H9 (cell line): ENCODE measurements around the gene FNIP2. TPM values are rescaled to one million over a fixed set of nuclear protein-coding genes. Genes with fewer than 3 reads are reported as not detected.

Experiments
- DNase-seq: peaks from one replicate; pipeline ENCODE4 v3.0.0-alpha.2; 2017
- H2AFZ ChIP-seq: one replicate; pipeline ENCODE4 v1.6.1; 2013; ENCODE audit warnings: mild to moderate bottlenecking, low read length, control low read depth, moderate library complexity
- H2AK5ac ChIP-seq: 2 replicates; pipeline ENCODE4 v1.6.1; 2013; ENCODE audit warnings: low read length, control low read depth, mixed read lengths; ENCODE audit not compliant: insufficient read length
- H2BK120ac ChIP-seq: one replicate; pipeline ENCODE4 v1.6.1; 2013; ENCODE audit warnings: low read depth, mild to moderate bottlenecking, low read length, control low read depth, inconsistent platforms; ENCODE audit not compliant: poor library complexity, severe bottlenecking
- H2BK12ac ChIP-seq: 2 replicates; pipeline ENCODE4 v1.6.1; 2013; ENCODE audit warnings: low read length, control low read depth, mixed read lengths, low read depth; ENCODE audit not compliant: insufficient read length
- H2BK15ac ChIP-seq: 2 replicates; pipeline ENCODE4 v1.6.1; 2013; ENCODE audit warnings: low read depth, low read length, control low read depth
- H2BK20ac ChIP-seq: one replicate; pipeline ENCODE4 v1.6.1; 2013; ENCODE audit warnings: low read depth, mild to moderate bottlenecking, low read length, control low read depth, inconsistent platforms; ENCODE audit not compliant: poor library complexity, severe bottlenecking
- H2BK5ac ChIP-seq: 2 replicates; pipeline ENCODE4 v1.6.1; 2013; ENCODE audit warnings: low read length, control low read depth, mixed read lengths; ENCODE audit not compliant: insufficient read length
- H3K14ac ChIP-seq: 2 replicates; pipeline ENCODE4 v1.6.1; 2013; ENCODE audit warnings: low read length, control low read depth; ENCODE audit not compliant: insufficient read depth
- H3K18ac ChIP-seq: 2 replicates; pipeline ENCODE4 v1.6.1; 2013; ENCODE audit warnings: low read depth, mild to moderate bottlenecking, mixed read lengths, low read length, control low read depth; ENCODE audit not compliant: insufficient read length
- H3K23ac ChIP-seq: 2 replicates; pipeline ENCODE4 v1.6.1; 2013; ENCODE audit warnings: low read length, control low read depth, mixed read lengths, low read depth; ENCODE audit not compliant: insufficient read length
- H3K23me2 ChIP-seq: 2 replicates; pipeline ENCODE4 v1.6.1; 2013; ENCODE audit warnings: low read depth, mild to moderate bottlenecking, mixed read lengths, low read length, control low read depth; ENCODE audit not compliant: insufficient read length, poor library complexity, severe bottlenecking
- H3K27ac ChIP-seq: 2 replicates; pipeline ENCODE4 v1.5.1; 2013; ENCODE audit warnings: low read length, control low read depth, mixed read lengths, low read depth; ENCODE audit not compliant: insufficient read length
- H3K27me3 ChIP-seq: 2 replicates; pipeline ENCODE4 v1.6.1; 2013; ENCODE audit warnings: low read length, control low read depth, inconsistent platforms; ENCODE audit not compliant: insufficient read depth
- H3K4ac ChIP-seq: 2 replicates; pipeline ENCODE4 v1.6.1; 2013; ENCODE audit warnings: low read depth, mild to moderate bottlenecking, control low read depth, inconsistent platforms, low read length, moderate library complexity
- H3K4me1 ChIP-seq: 2 replicates; pipeline ENCODE4 v1.6.1; 2013; ENCODE audit warnings: low read length, control low read depth, inconsistent platforms; ENCODE audit not compliant: insufficient read depth
- H3K4me2 ChIP-seq: 2 replicates; pipeline ENCODE4 v1.6.1; 2013; ENCODE audit warnings: low read length, control low read depth, mixed read lengths; ENCODE audit not compliant: insufficient read length, insufficient read depth
- H3K56ac ChIP-seq: 2 replicates; pipeline ENCODE4 v1.6.1; 2013; ENCODE audit warnings: low read depth, mild to moderate bottlenecking, mixed read lengths, low read length, control low read depth; ENCODE audit not compliant: insufficient read length
- H3K79me1 ChIP-seq: 2 replicates; pipeline ENCODE4 v1.6.1; 2013; ENCODE audit warnings: low read depth, mild to moderate bottlenecking, moderate library complexity, low read length, control low read depth, inconsistent platforms; ENCODE audit not compliant: insufficient read depth, poor library complexity, severe bottlenecking
- H3K79me2 ChIP-seq: 2 replicates; pipeline ENCODE4 v1.6.1; 2013; ENCODE audit warnings: low read length, control low read depth, inconsistent platforms; ENCODE audit not compliant: insufficient read depth
- H3K9ac ChIP-seq: 2 replicates; pipeline ENCODE4 v1.6.1; 2013; ENCODE audit warnings: low read length, control low read depth, mixed read lengths; ENCODE audit not compliant: insufficient read length; ENCODE audit errors: extremely low read depth
- H3K9me3 ChIP-seq: one replicate; pipeline ENCODE4 v1.6.1; 2013; ENCODE audit warnings: low read depth, low read length, inconsistent platforms; ENCODE audit not compliant: control insufficient read depth
- H3T11ph ChIP-seq: one replicate; pipeline ENCODE4 v1.6.1; 2013; ENCODE audit warnings: mild to moderate bottlenecking, low read length, control low read depth, inconsistent platforms
- H4K20me1 ChIP-seq: one replicate; pipeline ENCODE4 v1.6.1; 2013; ENCODE audit not compliant: control insufficient read depth, insufficient read length, insufficient read depth
- H4K5ac ChIP-seq: 2 replicates; pipeline ENCODE4 v1.6.1; 2013; ENCODE audit warnings: low read depth, mild to moderate bottlenecking, mixed read lengths, low read length, control low read depth; ENCODE audit not compliant: insufficient read length
- H4K8ac ChIP-seq: replicated peaks from 2 replicates; pipeline ENCODE4 v1.6.1; 2013; ENCODE audit warnings: low read length, control low read depth, mixed read lengths, low read depth; ENCODE audit not compliant: insufficient read length
- H4K91ac ChIP-seq: 2 replicates; pipeline ENCODE4 v1.6.1; 2013; ENCODE audit warnings: low read depth, mild to moderate bottlenecking, moderate library complexity, mixed read lengths, low read length, control low read depth; ENCODE audit not compliant: insufficient read length
- H3K27ac Mint-ChIP-seq, 3 experiments: 2 replicates in 2 of 3; 3 replicates in 1 of 3; pipeline ENCODE4 v1.8.0; 2020 to 2021; ENCODE audit warnings: mixed read lengths in 3 of 3, mild to moderate bottlenecking in 1 of 3, moderate library complexity in 1 of 3
- H3K27me3 Mint-ChIP-seq: 2 replicates; pipeline ENCODE4 v1.8.0; 2021; ENCODE audit warnings: low read depth, mild to moderate bottlenecking, moderate library complexity, mixed read lengths
- H3K36me3 Mint-ChIP-seq, 3 experiments: 2 replicates in 2 of 3; 3 replicates in 1 of 3; pipeline ENCODE4 v1.8.0; 2020 to 2021; ENCODE audit warnings: low read depth in 3 of 3, mixed read lengths in 3 of 3; ENCODE audit not compliant: insufficient read depth in 1 of 3
- H3K4me1 Mint-ChIP-seq, 2 experiments: 2 replicates each; pipeline ENCODE4 v1.8.0; 2020; ENCODE audit warnings: mixed read lengths in 2 of 2
- H3K4me3 Mint-ChIP-seq, 2 experiments: 2 replicates in 1 of 2; 3 replicates in 1 of 2; pipeline ENCODE4 v1.8.0; 2020 to 2021; ENCODE audit warnings: mild to moderate bottlenecking in 2 of 2, mixed read lengths in 2 of 2, moderate library complexity in 1 of 2
- H3K9me3 Mint-ChIP-seq, 2 experiments: 2 replicates in 1 of 2; 3 replicates in 1 of 2; pipeline ENCODE4 v1.8.0; 2020; ENCODE audit warnings: mild to moderate bottlenecking in 2 of 2, mixed read lengths in 2 of 2, moderate library complexity in 1 of 2
- WGBS: extraction: QIAGEN DNeasy Blood & Tissue Kit; methylation state at CpG from one replicate; pipeline ENCODE4 v1.1.7; 2013; ENCODE audit warnings: missing lambda C conversion rate, low lambda C conversion rate, mixed read lengths; ENCODE audit not compliant: insufficient read length; ENCODE audit errors: extremely low coverage; 5-methylcytosine and 5-hydroxymethylcytosine counted together
- total RNA-seq: library from RNA; stranded (reverse); gene quantifications from 2 replicates; pipeline ENCODE4 v1.2.1, GENCODE V29; 2021
- TF ChIP-seq, protein P1 (sequence below): fragments of 200-600 bp; sonication (generic); conservative IDR thresholded peaks from 3 replicates; pipeline ENCODE4 v1.8.0; 2021; ENCODE audit warnings: antibody characterized with exemption, mild to moderate bottlenecking

The FNIP2 gene
- total RNA-seq, 1 experiment from 2014 or later: 9.6 TPM

GRCh38 chr4:158722291-158722916 lies 46.4 kb upstream of the FNIP2 start:
- H3K27me3 Mint-ChIP-seq: no peaks in the 10 kb centered on the region
- Histone ChIP-seq H2BK5ac (no peak overlapping the region), H2AFZ (no peak overlapping the region), H4K20me1 (no peaks in the 10 kb centered on the region), H3K23ac (no peak overlapping the region), H4K91ac (no peak overlapping the region), H4K5ac (peak overlapping the region; percentile 92), H3K56ac (no peak overlapping the region), H3K79me2 (peaks cover 8% of the 10 kb centered on the region; the same call in 1 of the 2 replicates), H3K18ac (peak overlapping the region; percentile 93), H3K9ac (peak overlapping the region; percentile 81), H3K4me1 (peaks cover 2% of the 10 kb centered on the region; the same call in 1 of the 2 replicates), H2BK12ac (no peak overlapping the region), H3K4ac (no peak overlapping the region; the same call in 1 of the 2 replicates), H3T11ph (no peak overlapping the region), H2BK20ac (no peak overlapping the region), H4K8ac (no peak overlapping the region), H2BK120ac (no peak overlapping the region), H3K27me3 (no peaks in the 10 kb centered on the region), H2AK5ac (no peak overlapping the region), H3K14ac (peak overlapping the region; percentile 96; the same call in 1 of the 2 replicates), H3K79me1 (peaks cover 2% of the 10 kb centered on the region), H3K4me2 (peak overlapping the region; percentile 88), H3K23me2 (peaks cover 12% of the 10 kb centered on the region), H3K27ac (no peak overlapping the region), H2BK15ac (no peak overlapping the region), H3K9me3 (no peaks in the 10 kb centered on the region)
- TF ChIP-seq, protein P1, sequence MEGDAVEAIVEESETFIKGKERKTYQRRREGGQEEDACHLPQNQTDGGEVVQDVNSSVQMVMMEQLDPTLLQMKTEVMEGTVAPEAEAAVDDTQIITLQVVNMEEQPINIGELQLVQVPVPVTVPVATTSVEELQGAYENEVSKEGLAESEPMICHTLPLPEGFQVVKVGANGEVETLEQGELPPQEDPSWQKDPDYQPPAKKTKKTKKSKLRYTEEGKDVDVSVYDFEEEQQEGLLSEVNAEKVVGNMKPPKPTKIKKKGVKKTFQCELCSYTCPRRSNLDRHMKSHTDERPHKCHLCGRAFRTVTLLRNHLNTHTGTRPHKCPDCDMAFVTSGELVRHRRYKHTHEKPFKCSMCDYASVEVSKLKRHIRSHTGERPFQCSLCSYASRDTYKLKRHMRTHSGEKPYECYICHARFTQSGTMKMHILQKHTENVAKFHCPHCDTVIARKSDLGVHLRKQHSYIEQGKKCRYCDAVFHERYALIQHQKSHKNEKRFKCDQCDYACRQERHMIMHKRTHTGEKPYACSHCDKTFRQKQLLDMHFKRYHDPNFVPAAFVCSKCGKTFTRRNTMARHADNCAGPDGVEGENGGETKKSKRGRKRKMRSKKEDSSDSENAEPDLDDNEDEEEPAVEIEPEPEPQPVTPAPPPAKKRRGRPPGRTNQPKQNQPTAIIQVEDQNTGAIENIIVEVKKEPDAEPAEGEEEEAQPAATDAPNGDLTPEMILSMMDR: no peak
- no CpG with 5 or more reads among the region's 16 CpGs for WGBS
- H3K9me3 Mint-ChIP-seq: no peaks in the 10 kb centered on the region
- peaks cover 11 to 14% of the 10 kb centered on the region in 2 experiments for H3K4me1 Mint-ChIP-seq
- H3K27ac Mint-ChIP-seq: peak overlapping the region; percentile 52 to 95 (median 73); a peak in 6 of 7 replicates
- peaks cover 27 to 41% (median 38%) of the 10 kb centered on the region in 3 experiments for H3K36me3 Mint-ChIP-seq
- peak overlapping the region; percentile 86 to 92 for H3K4me3 Mint-ChIP-seq
- peak; percentile 26 for DNase-seq
